ENCODE data around the gene MICAL2.

DNA sequence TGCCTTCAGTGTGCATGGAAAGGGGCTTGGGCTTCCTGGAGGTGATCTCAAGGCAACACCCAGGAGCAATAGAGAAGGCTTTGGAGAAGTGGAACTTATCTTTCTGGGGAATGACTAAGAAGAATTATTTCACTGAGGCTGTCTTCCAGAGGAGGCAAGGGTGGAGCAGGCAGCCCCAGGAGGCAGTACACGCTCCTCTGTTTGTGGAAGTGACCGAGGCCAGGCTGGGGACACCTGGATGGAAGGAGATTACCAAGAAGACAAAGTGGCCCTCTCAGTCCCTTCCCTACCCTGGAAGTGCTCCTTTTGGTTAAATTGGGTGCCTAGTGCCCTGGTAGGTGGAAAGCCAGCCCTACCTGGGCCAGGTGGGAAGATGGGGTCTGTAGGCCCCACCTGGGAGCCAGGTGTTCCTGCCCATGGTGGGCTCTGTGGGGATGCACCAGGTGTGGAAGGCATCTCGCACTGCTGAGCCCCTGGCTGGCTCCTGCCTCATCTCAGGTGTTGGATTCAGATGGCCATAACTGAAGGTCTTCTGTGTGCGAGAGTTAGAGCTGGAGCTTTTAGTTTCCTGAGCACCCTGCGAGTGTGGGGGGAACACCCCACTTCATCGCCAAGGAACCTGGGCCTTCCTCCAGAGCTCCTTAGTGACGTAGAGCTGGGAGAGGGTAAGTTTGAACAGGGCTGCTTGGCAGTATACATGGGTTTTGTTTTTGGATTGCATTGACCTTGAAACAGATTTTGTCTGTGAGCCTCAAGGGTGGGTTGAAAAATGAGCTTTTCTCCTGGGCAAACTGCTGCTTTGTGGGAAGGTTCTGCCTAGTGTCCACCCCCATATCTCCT lies 46.1 kb downstream of the MICAL2 start:
- TF ChIP-seq, protein P1, sequence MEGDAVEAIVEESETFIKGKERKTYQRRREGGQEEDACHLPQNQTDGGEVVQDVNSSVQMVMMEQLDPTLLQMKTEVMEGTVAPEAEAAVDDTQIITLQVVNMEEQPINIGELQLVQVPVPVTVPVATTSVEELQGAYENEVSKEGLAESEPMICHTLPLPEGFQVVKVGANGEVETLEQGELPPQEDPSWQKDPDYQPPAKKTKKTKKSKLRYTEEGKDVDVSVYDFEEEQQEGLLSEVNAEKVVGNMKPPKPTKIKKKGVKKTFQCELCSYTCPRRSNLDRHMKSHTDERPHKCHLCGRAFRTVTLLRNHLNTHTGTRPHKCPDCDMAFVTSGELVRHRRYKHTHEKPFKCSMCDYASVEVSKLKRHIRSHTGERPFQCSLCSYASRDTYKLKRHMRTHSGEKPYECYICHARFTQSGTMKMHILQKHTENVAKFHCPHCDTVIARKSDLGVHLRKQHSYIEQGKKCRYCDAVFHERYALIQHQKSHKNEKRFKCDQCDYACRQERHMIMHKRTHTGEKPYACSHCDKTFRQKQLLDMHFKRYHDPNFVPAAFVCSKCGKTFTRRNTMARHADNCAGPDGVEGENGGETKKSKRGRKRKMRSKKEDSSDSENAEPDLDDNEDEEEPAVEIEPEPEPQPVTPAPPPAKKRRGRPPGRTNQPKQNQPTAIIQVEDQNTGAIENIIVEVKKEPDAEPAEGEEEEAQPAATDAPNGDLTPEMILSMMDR (IDR thresholded peaks at IDR 0.05 in 4 of 5, conservative IDR thresholded peaks at IDR 0.05 in 1 of 5): no peak
- no peak for TF ChIP-seq POLR2A (IDR thresholded peaks at IDR 0.05)

All from gastrocnemius medialis (tissue), 4 donors.